Liver (tissue), 9 donors: ENCODE results near the gene SNAP25. TPM values are rescaled to one million over a fixed set of nuclear protein-coding genes. Genes with fewer than 3 reads are reported as not detected.

Source experiments
- DNase-seq: peaks from one replicate; pipeline ENCODE4 v3.0.0-alpha.2; 2017; ENCODE audit warnings: low spot score
- H3K27ac ChIP-seq, 2 donors: one replicate each; pipeline ENCODE4 v1.7.0; 2013; ENCODE audit warnings: inconsistent platforms in 2 of 2, low read length in 2 of 2, control low read depth in 1 of 2, low read depth in 1 of 2, mild to moderate bottlenecking in 1 of 2
- H3K27me3 ChIP-seq, 4 donors: one replicate each; pipeline versions ENCODE4 v1.6.1 to v1.7.0; 2013; ENCODE audit warnings: low read length in 3 of 4, inconsistent platforms in 1 of 4, mild to moderate bottlenecking in 1 of 4, moderate library complexity in 1 of 4; ENCODE audit not compliant: control insufficient read depth in 4 of 4, insufficient read depth in 4 of 4
- H3K36me3 ChIP-seq, 4 donors: one replicate each; pipeline versions ENCODE4 v1.6.1 to v1.7.0; 2013; ENCODE audit warnings: low read length in 3 of 4, mild to moderate bottlenecking in 3 of 4, low read depth in 1 of 4, moderate library complexity in 1 of 4; ENCODE audit not compliant: control insufficient read depth in 4 of 4, insufficient read depth in 3 of 4
- H3K4me1 ChIP-seq, 4 donors: one replicate each; pipeline versions ENCODE4 v1.6.1 to v1.7.0; 2013; ENCODE audit warnings: low read length in 3 of 4, mild to moderate bottlenecking in 3 of 4, moderate library complexity in 1 of 4; ENCODE audit not compliant: control insufficient read depth in 4 of 4, insufficient read depth in 4 of 4
- H3K4me3 ChIP-seq, 3 donors: one replicate each; pipeline versions ENCODE4 v1.6.1 to v1.7.0; 2013; ENCODE audit warnings: low read length in 3 of 3, control low read depth in 1 of 3, low read depth in 1 of 3, mild to moderate bottlenecking in 1 of 3
- H3K9ac ChIP-seq, 2 donors: one replicate each; pipeline ENCODE4 v1.7.0; 2013; ENCODE audit warnings: low read length in 2 of 2, mild to moderate bottlenecking in 2 of 2, moderate library complexity in 2 of 2, control low read depth in 1 of 2, low read depth in 1 of 2
- H3K9me3 ChIP-seq, 4 donors: one replicate each; pipeline versions ENCODE4 v1.6.1 to v1.7.0; 2013; ENCODE audit warnings: low read length in 3 of 4; ENCODE audit not compliant: control insufficient read depth in 4 of 4
- ATF3 ChIP-seq: IDR thresholded peaks from 2 replicates; pipeline ENCODE4 v1.6.1; 2016; ENCODE audit warnings: antibody characterized with exemption
- EGR1 ChIP-seq, 2 donors: IDR thresholded peaks; 2 replicates each; pipeline ENCODE4 v1.6.1; 2016 to 2018; ENCODE audit warnings: antibody characterized with exemption in 2 of 2, low read depth in 2 of 2
- FOXA1 ChIP-seq: IDR thresholded peaks from 2 replicates; pipeline ENCODE4 v1.6.1; 2016; ENCODE audit warnings: antibody characterized with exemption
- FOXA2 ChIP-seq: IDR thresholded peaks from 2 replicates; pipeline ENCODE4 v1.6.1; 2016; ENCODE audit warnings: antibody characterized with exemption
- GABPA ChIP-seq, 2 donors: IDR thresholded peaks in 1 of 2; conservative IDR thresholded peaks in 1 of 2; 2 replicates each; pipeline ENCODE4 v1.6.1; 2016; ENCODE audit warnings: antibody characterized with exemption in 2 of 2, mild to moderate bottlenecking in 1 of 2, moderate library complexity in 1 of 2
- HNF4A ChIP-seq, 2 donors: conservative IDR thresholded peaks; 2 replicates each; pipeline ENCODE4 v1.6.1; 2016; ENCODE audit warnings: antibody characterized with exemption in 2 of 2, mild to moderate bottlenecking in 2 of 2
- HNF4G ChIP-seq: IDR thresholded peaks from 2 replicates; pipeline ENCODE4 v1.6.1; 2016; ENCODE audit warnings: antibody characterized with exemption
- JUND ChIP-seq, 2 donors: IDR thresholded peaks; 2 replicates each; pipeline ENCODE4 v1.6.1; 2016; ENCODE audit warnings: antibody characterized with exemption in 2 of 2
- MAX ChIP-seq: IDR thresholded peaks from 2 replicates; pipeline ENCODE4 v1.6.1; 2016; ENCODE audit warnings: antibody characterized with exemption
- NR2F2 ChIP-seq: IDR thresholded peaks from 2 replicates; pipeline ENCODE4 v1.6.1; 2016; ENCODE audit warnings: antibody characterized with exemption
- RAD21 ChIP-seq, 2 donors: IDR thresholded peaks; 2 replicates each; pipeline ENCODE4 v1.6.1; 2016; ENCODE audit warnings: antibody characterized with exemption in 2 of 2, mild to moderate bottlenecking in 2 of 2
- REST ChIP-seq: IDR thresholded peaks from 2 replicates; pipeline ENCODE4 v1.6.1; 2016; ENCODE audit warnings: antibody characterized with exemption, mild to moderate bottlenecking
- RXRA ChIP-seq, 2 donors: IDR thresholded peaks; 2 replicates each; pipeline ENCODE4 v1.6.1; 2017 to 2018; ENCODE audit warnings: antibody characterized with exemption in 2 of 2, mild to moderate bottlenecking in 1 of 2
- SP1 ChIP-seq: IDR thresholded peaks from 2 replicates; pipeline ENCODE4 v1.6.1; 2018; ENCODE audit warnings: antibody characterized with exemption, mild to moderate bottlenecking
- TAF1 ChIP-seq: conservative IDR thresholded peaks from 2 replicates; pipeline ENCODE4 v1.6.1; 2016; ENCODE audit warnings: antibody characterized with exemption, mild to moderate bottlenecking
- YY1 ChIP-seq: IDR thresholded peaks from 2 replicates; pipeline ENCODE4 v1.6.1; 2016; ENCODE audit warnings: antibody characterized with exemption, mild to moderate bottlenecking
- ZBTB33 ChIP-seq: IDR thresholded peaks from 2 replicates; pipeline ENCODE4 v1.6.1; 2016; ENCODE audit warnings: antibody characterized with exemption
- WGBS: extraction: QIAGEN DNeasy Blood & Tissue Kit; methylation state at CpG from one replicate; pipeline ENCODE4 v1.1.7; 2013; 5-methylcytosine and 5-hydroxymethylcytosine counted together
- polyA plus RNA-seq, 2 donors: library from polyadenylated mRNA; stranded (reverse) in 1 of 2; unstranded in 1 of 2; fragments of 200-250 nt in 1 of 2; fragments of >200 nt in 1 of 2; fragmentation: Nextera tagmentation in 1 of 2; extraction: Ambion mirVana in 1 of 2; gene quantifications; one replicate each; pipeline versions ENCODE4 v1.2.1 to v1.2.3, GENCODE V29; 2013 to 2015
- total RNA-seq, 2 donors: library from RNA; depleted of rRNA; stranded (reverse); fragments of >200 nt; gene quantifications; one replicate each; pipeline ENCODE4 v1.2.3, GENCODE V29; 2014
- donor health status: healthy.
- donor health status: healthy.
- donor health status: healthy.
- donor health status: healthy.
- donor health status: healthy.

The SNAP25 gene
- total and polyA plus RNA-seq, 4 donors = 0.32 to 2.7 (median 0.56) TPM

- TF ChIP-seq SP1 = no peak
- no peak for TF ChIP-seq TAF1
- no peak for TF ChIP-seq RXRA (IDR thresholded peaks at IDR 0.05)
These were observed 44.2 kb upstream of the SNAP25 start (continued) for GRCh38 chr20:10174400-10174799.

- DNase-seq = no peak
- peaks cover 0 to 5% (median under 1%) of the 10 kb centered on the region in 4 donors for H3K4me1 ChIP-seq
- no peaks in the 10 kb centered on the region for H3K9me3 ChIP-seq
- H3K27me3 ChIP-seq = no peaks in the 10 kb centered on the region
- no peak overlapping the region for H3K27ac ChIP-seq
- no peak overlapping the region for H3K9ac ChIP-seq
- 89% methylated on average over 3 of the region's 3 CpGs for WGBS
- no peaks in the 10 kb centered on the region for H3K36me3 ChIP-seq
- no peak overlapping the region for H3K4me3 ChIP-seq
- no peak for TF ChIP-seq GABPA (IDR thresholded peaks at IDR 0.05 in 1 of 2, conservative IDR thresholded peaks at IDR 0.05 in 1 of 2)
- no peak for TF ChIP-seq TAF1
- TF ChIP-seq NR2F2 = no peak
- TF ChIP-seq FOXA1 = no peak
- TF ChIP-seq YY1 = no peak
- no peak for TF ChIP-seq JUND (IDR thresholded peaks at IDR 0.05)
- TF ChIP-seq HNF4A (conservative IDR thresholded peaks at IDR 0.05) = no peak
These were observed 41.3 kb upstream of the SNAP25 start for GRCh38 chr20:10177326-10177725.

- Histone ChIP-seq H3K4me3 (no peak overlapping the region), H3K4me1 (no peaks in the 10 kb centered on the region), H3K27ac (no peak overlapping the region), H3K9ac (no peak overlapping the region), H3K36me3 (no peaks in the 10 kb centered on the region), H3K27me3 (no peaks in the 10 kb centered on the region), H3K9me3 (no peaks in the 10 kb centered on the region)
- DNase-seq = no peak
- TF ChIP-seq ZBTB33 (no peak), JUND (IDR thresholded peaks at IDR 0.05) (no peak), MAX (no peak), FOXA1 (no peak), ATF3 (no peak), EGR1 (IDR thresholded peaks at IDR 0.05; ENCODE audit: low read depth in 2 of 2) (no peak), SP1 (no peak), RAD21 (IDR thresholded peaks at IDR 0.05) (no peak), NR2F2 (no peak)
- 87% methylated on average over 1 of the region's 1 CpG for WGBS
These were observed 40.5 kb upstream of the SNAP25 start for GRCh38 chr20:10178091-10178490.

- H3K9ac ChIP-seq = no peak overlapping the region
- WGBS = 80% methylated on average over 3 of the region's 3 CpGs
- TF ChIP-seq SP1 (no peak), FOXA1 (no peak), FOXA2 (no peak), TAF1 (no peak), REST (no peak), NR2F2 (no peak), HNF4G (no peak), EGR1 (IDR thresholded peaks at IDR 0.05; ENCODE audit: low read depth in 2 of 2) (no peak), YY1 (no peak), ZBTB33 (no peak)
These were observed 39.8 kb upstream of the SNAP25 start for GRCh38 chr20:10178727-10179313.

More at GRCh38 chr20:10178727-10179313, 39.8 kb upstream of the SNAP25 start:
- DNase-seq = no peak
- Histone ChIP-seq H3K4me3 (no peak overlapping the region), H3K27me3 (no peaks in the 10 kb centered on the region), H3K27ac (no peak overlapping the region), H3K9me3 (no peaks in the 10 kb centered on the region), H3K4me1 (no peaks in the 10 kb centered on the region), H3K36me3 (no peaks in the 10 kb centered on the region)
